ENCODE measurements around the gene DNAJC1. TPM values are rescaled to one million over a fixed set of nuclear protein-coding genes. Genes with fewer than 3 reads are reported as not detected.

Gene DNAJC1
- total RNA-seq, 1 experiment from 2014 or later: 13.2 TPM

- Mint-ChIP-seq H3K27ac (no peak overlapping the region), H3K4me3 (no peak overlapping the region), H3K36me3 (peaks cover 27% of the 10 kb centered on the region), H3K27me3 (ENCODE audit: low read depth) (no peaks in the 10 kb centered on the region), H3K4me1 (no peaks in the 10 kb centered on the region), H3K9me3 (peaks cover 37% of the 10 kb centered on the region)
- DNase-seq (ENCODE audit: low spot score) (no peak), ATAC-seq (no peak)
- ChIA-PET CTCF (no interaction called here), POLR2A (no interaction called here)
- TF ChIP-seq FOXJ3 (CRISPR knock-in tag; IDR thresholded peaks at IDR 0.05; ENCODE audit: borderline replicate concordance) (no peak), IRF1 (CRISPR knock-in tag; IDR thresholded peaks at IDR 0.05) (no peak), STAT6 (CRISPR knock-in tag; conservative IDR thresholded peaks at IDR 0.05; ENCODE audit: low read depth) (no peak), TEAD4 (CRISPR knock-in tag; IDR thresholded peaks at IDR 0.05) (no peak), NFE2L1 (CRISPR knock-in tag; IDR thresholded peaks at IDR 0.05) (no peak), PRDM15 (CRISPR knock-in tag; IDR thresholded peaks at IDR 0.05) (no peak), ATF6 (CRISPR knock-in tag; IDR thresholded peaks at IDR 0.05) (no peak), SOX15 (CRISPR knock-in tag; IDR thresholded peaks at IDR 0.05) (no peak), ZNF423 (CRISPR knock-in tag; IDR thresholded peaks at IDR 0.05) (no peak), GABPB1 (CRISPR knock-in tag; IDR thresholded peaks at IDR 0.05) (no peak), JUN (CRISPR knock-in tag; IDR thresholded peaks at IDR 0.05) (no peak), E2F1 (CRISPR knock-in tag; IDR thresholded peaks at IDR 0.05) (no peak), ZMAT4 (CRISPR knock-in tag; IDR thresholded peaks at IDR 0.05) (no peak)
Measured at GRCh38 chr10:21776883-21777282, 226.6 kb downstream of the DNAJC1 start.

GRCh38 chr10:21771219-21771618, 232.3 kb downstream of the DNAJC1 start:
- POLR2A ChIA-PET: no interaction called here
- Mint-ChIP-seq H3K27ac (no peak overlapping the region), H3K36me3 (peaks cover 3% of the 10 kb centered on the region; the same call in 1 of the 2 replicates), H3K9me3 (peaks cover 11% of the 10 kb centered on the region), H3K4me3 (no peak overlapping the region), H3K4me1 (no peaks in the 10 kb centered on the region), H3K27me3 (ENCODE audit: low read depth) (no peaks in the 10 kb centered on the region)
- CTCF ChIA-PET: no interaction called here
- DNase-seq (ENCODE audit: low spot score): no peak
- no peak for ATAC-seq
- no peak for TF ChIP-seq SMAD4 (CRISPR knock-in tag; IDR thresholded peaks at IDR 0.05)
- no peak for TF ChIP-seq AR (CRISPR knock-in tag; IDR thresholded peaks at IDR 0.05)
- no peak for TF ChIP-seq OVOL2 (CRISPR knock-in tag; IDR thresholded peaks at IDR 0.05; ENCODE audit: borderline replicate concordance)
- no peak for TF ChIP-seq ARID4B (CRISPR knock-in tag; IDR thresholded peaks at IDR 0.05; ENCODE audit: borderline replicate concordance)

Measured in WTC11 (cell line).